Neuronal stem cell (in vitro differentiated cells): ENCODE measurements around the gene CFAP92.
A peak's percentile ranks its signal among the peaks of the same experiment; 100 is the strongest.

Experiments used
- DNase-seq: peaks from one replicate; pipeline ENCODE4 v3.0.0-alpha.2; 2013; ENCODE audit warnings: low spot score
- H2AFZ ChIP-seq: one replicate; pipeline ENCODE4 v1.6.1; 2013; ENCODE audit warnings: mild to moderate bottlenecking, low read length, inconsistent platforms
- H2AK5ac ChIP-seq: 2 replicates; pipeline ENCODE4 v1.6.1; 2013; ENCODE audit warnings: low read depth, mild to moderate bottlenecking, inconsistent platforms, low read length, moderate library complexity, mixed read lengths
- H2BK120ac ChIP-seq: 2 replicates; pipeline ENCODE4 v1.6.1; 2013; ENCODE audit warnings: low read depth, mild to moderate bottlenecking, inconsistent platforms, low read length, moderate library complexity, mixed read lengths
- H2BK12ac ChIP-seq: one replicate; pipeline ENCODE4 v1.6.1; 2013; ENCODE audit warnings: low read length, inconsistent platforms
- H2BK15ac ChIP-seq: 2 replicates; pipeline ENCODE4 v1.6.1; 2013; ENCODE audit warnings: mild to moderate bottlenecking, low read length, inconsistent platforms, mixed read lengths
- H2BK5ac ChIP-seq: one replicate; pipeline ENCODE4 v1.6.1; 2013; ENCODE audit warnings: inconsistent platforms, mild to moderate bottlenecking, low read length, moderate library complexity
- H3K14ac ChIP-seq: one replicate; pipeline ENCODE4 v1.6.1; 2013; ENCODE audit warnings: low read length, inconsistent platforms
- H3K18ac ChIP-seq: 2 replicates; pipeline ENCODE4 v1.6.1; 2013; ENCODE audit warnings: low read length, inconsistent platforms
- H3K23ac ChIP-seq: 2 replicates; pipeline ENCODE4 v1.6.1; 2013; ENCODE audit warnings: low read depth, mild to moderate bottlenecking, mixed read lengths, low read length, inconsistent platforms; ENCODE audit not compliant: poor library complexity
- H3K27ac ChIP-seq: replicated peaks from 3 replicates; pipeline ENCODE4 v1.5.1; 2013; ENCODE audit warnings: low read length, inconsistent platforms
- H3K27me3 ChIP-seq, 3 experiments: 2 replicates each; pipeline ENCODE4 v1.6.1; 2013; ENCODE audit warnings: low read length in 3 of 3, mild to moderate bottlenecking in 2 of 3, inconsistent platforms in 1 of 3, low read depth in 1 of 3, mixed read lengths in 1 of 3, moderate library complexity in 1 of 3; ENCODE audit not compliant: control insufficient read depth in 3 of 3, insufficient read depth in 3 of 3
- H3K36me3 ChIP-seq, 2 donors: replicated peaks in 1 of 2; 2 replicates each; pipeline ENCODE4 v1.6.1; 2013; ENCODE audit warnings: low read length in 2 of 2; ENCODE audit not compliant: control insufficient read depth in 2 of 2, insufficient read depth in 2 of 2
- H3K4ac ChIP-seq: 2 replicates; pipeline ENCODE4 v1.6.1; 2013; ENCODE audit warnings: inconsistent platforms, mild to moderate bottlenecking, low read length, moderate library complexity
- H3K4me1 ChIP-seq, 2 donors: 1 replicate in 1 of 2; 2 replicates in 1 of 2; pipeline ENCODE4 v1.6.1; 2013; ENCODE audit warnings: low read length in 2 of 2, low read depth in 1 of 2; ENCODE audit not compliant: control insufficient read depth in 2 of 2, insufficient read depth in 1 of 2
- H3K4me2 ChIP-seq: one replicate; pipeline ENCODE4 v1.6.1; 2013; ENCODE audit warnings: mild to moderate bottlenecking, low read length, inconsistent platforms; ENCODE audit not compliant: insufficient read depth, poor library complexity, severe bottlenecking
- H3K4me3 ChIP-seq, 2 donors: 2 replicates each; pipeline ENCODE4 v1.5.1; 2013; ENCODE audit warnings: low read length in 2 of 2, mild to moderate bottlenecking in 2 of 2, inconsistent platforms in 1 of 2, moderate library complexity in 1 of 2
- H3K79me1 ChIP-seq: one replicate; pipeline ENCODE4 v1.6.1; 2013; ENCODE audit warnings: low read depth, mild to moderate bottlenecking, inconsistent platforms, low read length, moderate library complexity
- H3K9ac ChIP-seq: one replicate; pipeline ENCODE4 v1.6.1; 2013; ENCODE audit warnings: mild to moderate bottlenecking, low read depth, low read length, inconsistent platforms; ENCODE audit not compliant: poor library complexity
- H3K9me3 ChIP-seq, 2 donors: replicated peaks in 1 of 2; 2 replicates each; pipeline versions ENCODE3 to v1.6.1; 2013; ENCODE audit warnings: low read length in 2 of 2, mild to moderate bottlenecking in 2 of 2, inconsistent platforms in 1 of 2, low read depth in 1 of 2, mixed read lengths in 1 of 2, moderate library complexity in 1 of 2; ENCODE audit not compliant: control insufficient read depth in 2 of 2, insufficient read depth in 1 of 2
- H4K8ac ChIP-seq: one replicate; pipeline ENCODE4 v1.6.1; 2013; ENCODE audit warnings: low read depth, mild to moderate bottlenecking, inconsistent platforms, low read length, moderate library complexity
- H4K91ac ChIP-seq: one replicate; pipeline ENCODE4 v1.6.1; 2013; ENCODE audit warnings: low read length, low read depth, mild to moderate bottlenecking, inconsistent platforms; ENCODE audit not compliant: poor library complexity
- WGBS, 2 donors: extraction: QIAGEN DNeasy Blood & Tissue Kit; methylation state at CpG; one replicate each; pipeline ENCODE4 v1.1.7; 2013; ENCODE audit warnings: missing lambda C conversion rate in 2 of 2, mixed read lengths in 1 of 2; ENCODE audit not compliant: insufficient read length in 2 of 2, insufficient replicate concordance in 1 of 2; ENCODE audit errors: extremely low coverage in 2 of 2; 5-methylcytosine and 5-hydroxymethylcytosine counted together

The CFAP92 gene

DNA sequence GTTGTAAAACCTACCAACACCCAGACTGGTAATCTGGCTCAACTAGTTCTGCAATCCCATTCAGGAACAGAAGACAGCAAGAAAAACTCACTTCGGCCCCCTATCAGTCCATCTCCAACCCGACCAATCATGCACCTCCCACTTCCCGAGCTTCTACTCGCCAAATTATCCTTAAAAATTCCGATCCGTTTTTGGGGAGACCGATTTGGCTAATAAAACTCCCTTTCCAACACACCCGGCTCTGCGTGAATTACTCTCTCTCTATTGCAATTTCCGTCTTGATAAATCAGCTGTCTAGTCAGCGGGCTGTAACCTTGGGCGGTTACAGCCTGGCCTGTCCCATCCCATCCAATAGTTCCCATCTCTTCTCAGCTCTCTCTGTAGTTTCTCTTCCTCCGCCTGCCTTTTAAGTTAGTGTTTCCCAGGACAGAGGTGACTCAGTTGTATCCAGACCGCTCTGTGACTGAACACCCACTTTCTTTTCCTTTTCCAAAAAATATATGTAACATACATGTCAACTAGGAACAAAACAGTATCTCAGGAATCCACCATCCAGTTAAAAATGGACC, 115.2 kb downstream of the CFAP92 start:
- Histone ChIP-seq H3K4ac (no peak overlapping the region), H3K14ac (no peak overlapping the region), H2BK120ac (no peak overlapping the region), H3K27ac (peak overlapping the region; percentile 39), H2BK15ac (no peak overlapping the region), H3K4me2 (peak overlapping the region; percentile 72), H3K18ac (no peak overlapping the region), H3K4me1 (peaks cover 2 to 8% of the 10 kb centered on the region in 2 donors), H2AK5ac (no peak overlapping the region), H2BK5ac (no peak overlapping the region), H3K79me1 (peaks cover 2% of the 10 kb centered on the region), H4K91ac (no peak overlapping the region), H3K4me3 (peak overlapping the region; percentile 90), H4K8ac (no peak overlapping the region), H2AFZ (peak overlapping the region; percentile 83), H2BK12ac (no peak overlapping the region), H3K36me3 (peaks cover 7 to 36% of the 10 kb centered on the region in 2 donors), H3K9me3 (no peaks in the 10 kb centered on the region), H3K23ac (no peak overlapping the region), H3K9ac (no peak overlapping the region), H3K27me3 (no peaks in the 10 kb centered on the region)
- DNase-seq = no peak
- no CpG with 5 or more reads among the region's 14 CpGs for WGBS, 2 donors

DNA sequence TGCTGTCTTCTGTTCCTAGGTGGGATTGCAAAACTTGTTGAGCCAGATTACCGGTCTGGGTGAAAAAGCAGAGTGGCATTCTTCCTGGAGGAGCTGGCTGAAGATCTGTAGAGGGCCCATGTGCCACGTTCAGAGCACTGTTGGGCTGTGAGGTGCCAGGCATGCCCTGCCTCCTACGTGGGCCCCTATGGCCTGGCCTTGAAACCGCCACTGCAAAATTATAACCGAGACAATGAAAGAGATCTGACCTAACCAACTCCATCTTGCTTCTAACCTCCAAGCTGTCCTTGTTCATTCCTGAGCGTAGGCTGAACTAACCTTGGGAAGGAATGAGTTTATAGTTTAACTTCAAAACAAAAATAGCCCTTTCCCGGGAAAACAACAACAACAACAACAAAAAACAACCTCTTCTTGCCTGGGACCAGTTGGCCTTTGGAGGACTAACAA, 115.8 kb downstream of the CFAP92 start:
- Histone ChIP-seq H3K27me3 (no peaks in the 10 kb centered on the region), H3K23ac (no peak overlapping the region), H2BK5ac (no peak overlapping the region), H3K4me3 (peak overlapping the region in 1 of 2 donors; percentile 90), H3K36me3 (peaks cover 7 to 32% of the 10 kb centered on the region in 2 donors), H3K9me3 (no peaks in the 10 kb centered on the region), H4K91ac (no peak overlapping the region), H2AK5ac (no peak overlapping the region), H2AFZ (peak overlapping the region; percentile 83), H4K8ac (no peak overlapping the region), H3K79me1 (peaks cover 2% of the 10 kb centered on the region), H2BK120ac (no peak overlapping the region), H2BK12ac (no peak overlapping the region), H3K9ac (no peak overlapping the region), H3K18ac (no peak overlapping the region), H3K27ac (no peak overlapping the region), H3K4me1 (peaks cover 2 to 8% of the 10 kb centered on the region in 2 donors), H3K4me2 (peak overlapping the region; percentile 72), H2BK15ac (no peak overlapping the region), H3K14ac (no peak overlapping the region), H3K4ac (no peak overlapping the region)
- DNase-seq = no peak
- no CpG with 5 or more reads among the region's 7 CpGs for WGBS, 2 donors

DNA sequence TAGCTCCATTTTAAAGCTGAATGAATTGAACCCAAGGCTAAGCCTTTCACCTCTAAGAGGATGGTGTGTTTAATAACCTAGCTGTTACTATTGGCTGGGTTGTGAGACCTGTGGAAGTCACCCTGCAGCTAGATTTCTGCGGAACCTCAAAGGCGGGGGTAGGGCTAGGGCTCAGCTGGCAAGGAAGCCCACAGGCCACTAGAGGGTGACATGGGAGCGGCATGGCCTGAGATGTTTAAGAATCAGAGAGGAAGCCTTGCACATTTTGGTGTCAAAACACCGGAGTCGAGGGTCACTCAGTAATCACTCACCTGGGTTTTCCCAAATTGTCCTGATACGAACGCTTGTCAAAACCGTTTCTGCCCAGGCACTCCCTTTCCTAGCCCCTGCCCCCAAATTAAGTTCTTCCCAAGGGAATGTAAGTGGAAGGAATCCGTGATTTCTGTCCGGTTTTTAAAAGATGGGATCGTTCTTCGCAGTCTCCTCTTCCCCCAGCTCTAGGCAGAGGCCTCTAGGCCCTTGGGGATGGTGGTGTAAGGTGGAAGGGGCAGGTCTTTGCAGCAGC, 118.2 kb downstream of the CFAP92 start:
- Histone ChIP-seq H2BK15ac (no peak overlapping the region), H3K4ac (no peak overlapping the region), H3K79me1 (peaks cover 2% of the 10 kb centered on the region), H3K18ac (no peak overlapping the region), H3K27ac (no peak overlapping the region), H3K9me3 (peaks cover 0 to 2% of the 10 kb centered on the region in 2 donors), H2BK5ac (no peak overlapping the region), H4K8ac (no peak overlapping the region), H2BK120ac (no peak overlapping the region), H2AK5ac (no peak overlapping the region), H4K91ac (no peak overlapping the region), H2AFZ (peak overlapping the region; percentile 11), H2BK12ac (no peak overlapping the region), H3K4me1 (peaks cover 2 to 6% of the 10 kb centered on the region in 2 donors), H3K4me2 (no peak overlapping the region), H3K23ac (no peak overlapping the region), H3K14ac (no peak overlapping the region), H3K27me3 (no peaks in the 10 kb centered on the region), H3K36me3 (peaks cover 0 to 8% of the 10 kb centered on the region in 2 donors), H3K4me3 (no peak overlapping the region), H3K9ac (no peak overlapping the region)
- peak; percentile 23 for DNase-seq
- WGBS, 2 donors = no CpG with 5 or more reads among the region's 12 CpGs

DNA sequence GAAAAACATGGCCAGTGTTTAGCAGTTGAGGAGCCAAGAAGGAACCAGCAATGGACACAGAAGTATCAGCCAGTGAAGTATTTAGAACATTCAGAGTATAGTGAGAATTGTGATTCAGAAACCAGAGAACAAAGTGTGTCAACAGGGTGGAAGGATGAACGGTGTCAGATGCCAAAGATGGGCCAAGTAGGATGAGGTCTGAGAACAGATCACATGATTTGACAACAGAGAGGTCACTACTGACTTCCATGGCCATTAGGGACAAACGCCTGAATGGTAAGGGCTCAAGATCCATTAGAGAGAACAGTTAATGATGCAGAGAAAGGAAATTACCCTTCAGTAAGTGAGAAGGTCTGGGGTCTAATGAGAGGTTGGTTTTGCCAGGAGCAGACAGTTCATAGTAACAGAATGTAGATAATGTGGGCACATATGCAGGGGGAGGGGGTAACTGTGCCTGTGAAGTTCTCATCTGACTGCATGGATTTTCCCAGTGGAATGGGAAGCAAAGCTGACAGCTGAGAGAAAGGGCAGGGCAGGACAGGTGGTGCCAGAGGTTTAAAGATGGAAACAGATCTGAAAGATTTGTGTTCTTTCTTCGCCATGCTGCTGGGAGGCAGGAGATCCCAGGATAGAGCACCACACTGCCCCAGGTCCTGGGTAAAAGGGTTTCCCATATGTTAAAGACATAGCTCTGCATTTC, 119.2 kb downstream of the CFAP92 start:
- DNase-seq = no peak
- Histone ChIP-seq H2BK120ac (no peak overlapping the region), H2BK12ac (no peak overlapping the region), H2BK5ac (no peak overlapping the region), H3K4me3 (no peak overlapping the region), H3K4me2 (no peak overlapping the region), H3K9ac (no peak overlapping the region), H3K27ac (no peak overlapping the region), H3K4ac (no peak overlapping the region), H3K79me1 (no peaks in the 10 kb centered on the region), H3K14ac (no peak overlapping the region), H3K36me3 (peaks cover 0 to 7% of the 10 kb centered on the region in 2 donors), H2AFZ (no peak overlapping the region), H3K27me3 (no peaks in the 10 kb centered on the region), H2BK15ac (no peak overlapping the region), H3K23ac (no peak overlapping the region), H3K18ac (no peak overlapping the region), H4K8ac (no peak overlapping the region), H2AK5ac (no peak overlapping the region), H4K91ac (no peak overlapping the region), H3K4me1 (peaks cover 0 to 3% of the 10 kb centered on the region in 2 donors), H3K9me3 (peaks cover 0 to 2% of the 10 kb centered on the region in 2 donors)
- WGBS, 2 donors = no CpG with 5 or more reads among the region's 3 CpGs
